ENCODE measurements around the gene ZNF574.

The ZNF574 gene

GRCh38 chr19:42129399-42130253 lies 53.7 kb downstream of the ZNF574 start:
- DNase-seq, result no peak

- DNase-seq, result no peak
These were observed 54.2 kb downstream of the ZNF574 start for GRCh38 chr19:42130254-42130573.

All from activated effector memory CD4-positive, alpha-beta T cell treated with Interleukin-2 at 50 U/mL for 16 hours (primary cell).